Measurements from ENCODE around the gene BCAS3. TPM values are rescaled to one million over a fixed set of nuclear protein-coding genes. Genes with fewer than 3 reads are reported as not detected.

The BCAS3 gene
- total and polyA plus RNA-seq, 4 donors: 5.8 to 24.6 (median 10.1) TPM

DNA sequence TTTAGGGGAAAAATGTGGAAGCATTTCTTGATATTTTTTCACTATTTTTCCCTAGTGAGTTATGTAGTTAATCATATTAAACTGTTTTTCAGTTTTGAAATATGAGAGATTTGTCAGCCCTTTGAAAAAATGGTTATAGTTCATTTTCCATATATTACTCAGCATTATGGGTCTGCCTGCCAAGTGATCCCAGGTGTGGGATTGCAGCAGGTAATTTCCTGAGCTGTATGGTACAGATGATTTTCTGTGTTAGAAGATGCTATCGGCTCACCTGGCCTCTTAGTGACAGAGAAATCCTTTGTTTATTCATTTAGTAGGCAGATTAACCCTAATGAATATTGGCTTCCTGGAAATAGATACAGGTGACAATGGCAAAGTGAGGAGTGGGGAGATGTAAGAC is 446.9 kb downstream of the BCAS3 start:
- 95% methylated on average over 1 of the region's 1 CpG for WGBS
- DNase-seq (ENCODE audit: low spot score): no peak
- Histone ChIP-seq H3K27ac (ENCODE audit: low read depth in 1 of 2, low read length in 2 of 2) (no peak overlapping the region), H3K4me3 (ENCODE audit: low read depth in 1 of 3, low read length in 3 of 3) (no peak overlapping the region), H3K4me1 (ENCODE audit: control insufficient read depth in 4 of 4, insufficient read depth in 4 of 4, low read length in 3 of 4) (no peaks in the 10 kb centered on the region), H3K27me3 (ENCODE audit: control insufficient read depth in 4 of 4, insufficient read depth in 4 of 4, low read length in 3 of 4) (no peaks in the 10 kb centered on the region), H3K36me3 (ENCODE audit: control insufficient read depth in 4 of 4, insufficient read depth in 3 of 4, low read depth in 1 of 4, low read length in 3 of 4) (no peaks in the 10 kb centered on the region), H3K9me3 (ENCODE audit: control insufficient read depth in 4 of 4, low read length in 3 of 4) (no peaks in the 10 kb centered on the region), H3K9ac (ENCODE audit: low read depth in 1 of 2, low read length in 2 of 2) (no peak overlapping the region)
- TF ChIP-seq FOXA1 (IDR thresholded peaks at IDR 0.05) (no peak), GABPA (IDR thresholded peaks at IDR 0.05 in 1 of 2, conservative IDR thresholded peaks at IDR 0.05 in 1 of 2) (no peak), EGR1 (IDR thresholded peaks at IDR 0.05; ENCODE audit: low read depth in 2 of 2) (no peak), HNF4G (IDR thresholded peaks at IDR 0.05) (no peak), FOXA2 (IDR thresholded peaks at IDR 0.05) (no peak), RAD21 (IDR thresholded peaks at IDR 0.05) (no peak), JUND (IDR thresholded peaks at IDR 0.05) (no peak), HNF4A (conservative IDR thresholded peaks at IDR 0.05) (no peak), NR2F2 (IDR thresholded peaks at IDR 0.05) (no peak), RXRA (IDR thresholded peaks at IDR 0.05) (no peak), TAF1 (conservative IDR thresholded peaks at IDR 0.05) (no peak), SP1 (IDR thresholded peaks at IDR 0.05) (no peak)
- TF ChIP-seq, protein P1, sequence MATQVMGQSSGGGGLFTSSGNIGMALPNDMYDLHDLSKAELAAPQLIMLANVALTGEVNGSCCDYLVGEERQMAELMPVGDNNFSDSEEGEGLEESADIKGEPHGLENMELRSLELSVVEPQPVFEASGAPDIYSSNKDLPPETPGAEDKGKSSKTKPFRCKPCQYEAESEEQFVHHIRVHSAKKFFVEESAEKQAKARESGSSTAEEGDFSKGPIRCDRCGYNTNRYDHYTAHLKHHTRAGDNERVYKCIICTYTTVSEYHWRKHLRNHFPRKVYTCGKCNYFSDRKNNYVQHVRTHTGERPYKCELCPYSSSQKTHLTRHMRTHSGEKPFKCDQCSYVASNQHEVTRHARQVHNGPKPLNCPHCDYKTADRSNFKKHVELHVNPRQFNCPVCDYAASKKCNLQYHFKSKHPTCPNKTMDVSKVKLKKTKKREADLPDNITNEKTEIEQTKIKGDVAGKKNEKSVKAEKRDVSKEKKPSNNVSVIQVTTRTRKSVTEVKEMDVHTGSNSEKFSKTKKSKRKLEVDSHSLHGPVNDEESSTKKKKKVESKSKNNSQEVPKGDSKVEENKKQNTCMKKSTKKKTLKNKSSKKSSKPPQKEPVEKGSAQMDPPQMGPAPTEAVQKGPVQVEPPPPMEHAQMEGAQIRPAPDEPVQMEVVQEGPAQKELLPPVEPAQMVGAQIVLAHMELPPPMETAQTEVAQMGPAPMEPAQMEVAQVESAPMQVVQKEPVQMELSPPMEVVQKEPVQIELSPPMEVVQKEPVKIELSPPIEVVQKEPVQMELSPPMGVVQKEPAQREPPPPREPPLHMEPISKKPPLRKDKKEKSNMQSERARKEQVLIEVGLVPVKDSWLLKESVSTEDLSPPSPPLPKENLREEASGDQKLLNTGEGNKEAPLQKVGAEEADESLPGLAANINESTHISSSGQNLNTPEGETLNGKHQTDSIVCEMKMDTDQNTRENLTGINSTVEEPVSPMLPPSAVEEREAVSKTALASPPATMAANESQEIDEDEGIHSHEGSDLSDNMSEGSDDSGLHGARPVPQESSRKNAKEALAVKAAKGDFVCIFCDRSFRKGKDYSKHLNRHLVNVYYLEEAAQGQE (IDR thresholded peaks at IDR 0.05): no peak
- TF ChIP-seq, protein P2, sequence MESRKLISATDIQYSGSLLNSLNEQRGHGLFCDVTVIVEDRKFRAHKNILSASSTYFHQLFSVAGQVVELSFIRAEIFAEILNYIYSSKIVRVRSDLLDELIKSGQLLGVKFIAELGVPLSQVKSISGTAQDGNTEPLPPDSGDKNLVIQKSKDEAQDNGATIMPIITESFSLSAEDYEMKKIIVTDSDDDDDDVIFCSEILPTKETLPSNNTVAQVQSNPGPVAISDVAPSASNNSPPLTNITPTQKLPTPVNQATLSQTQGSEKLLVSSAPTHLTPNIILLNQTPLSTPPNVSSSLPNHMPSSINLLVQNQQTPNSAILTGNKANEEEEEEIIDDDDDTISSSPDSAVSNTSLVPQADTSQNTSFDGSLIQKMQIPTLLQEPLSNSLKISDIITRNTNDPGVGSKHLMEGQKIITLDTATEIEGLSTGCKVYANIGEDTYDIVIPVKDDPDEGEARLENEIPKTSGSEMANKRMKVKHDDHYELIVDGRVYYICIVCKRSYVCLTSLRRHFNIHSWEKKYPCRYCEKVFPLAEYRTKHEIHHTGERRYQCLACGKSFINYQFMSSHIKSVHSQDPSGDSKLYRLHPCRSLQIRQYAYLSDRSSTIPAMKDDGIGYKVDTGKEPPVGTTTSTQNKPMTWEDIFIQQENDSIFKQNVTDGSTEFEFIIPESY (IDR thresholded peaks at IDR 0.05): no peak
- TF ChIP-seq, protein P3, sequence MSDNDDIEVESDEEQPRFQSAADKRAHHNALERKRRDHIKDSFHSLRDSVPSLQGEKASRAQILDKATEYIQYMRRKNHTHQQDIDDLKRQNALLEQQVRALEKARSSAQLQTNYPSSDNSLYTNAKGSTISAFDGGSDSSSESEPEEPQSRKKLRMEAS (IDR thresholded peaks at IDR 0.05): no peak
- TF ChIP-seq, protein P4, sequence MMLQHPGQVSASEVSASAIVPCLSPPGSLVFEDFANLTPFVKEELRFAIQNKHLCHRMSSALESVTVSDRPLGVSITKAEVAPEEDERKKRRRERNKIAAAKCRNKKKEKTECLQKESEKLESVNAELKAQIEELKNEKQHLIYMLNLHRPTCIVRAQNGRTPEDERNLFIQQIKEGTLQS (IDR thresholded peaks at IDR 0.05): no peak
- TF ChIP-seq, protein P5, sequence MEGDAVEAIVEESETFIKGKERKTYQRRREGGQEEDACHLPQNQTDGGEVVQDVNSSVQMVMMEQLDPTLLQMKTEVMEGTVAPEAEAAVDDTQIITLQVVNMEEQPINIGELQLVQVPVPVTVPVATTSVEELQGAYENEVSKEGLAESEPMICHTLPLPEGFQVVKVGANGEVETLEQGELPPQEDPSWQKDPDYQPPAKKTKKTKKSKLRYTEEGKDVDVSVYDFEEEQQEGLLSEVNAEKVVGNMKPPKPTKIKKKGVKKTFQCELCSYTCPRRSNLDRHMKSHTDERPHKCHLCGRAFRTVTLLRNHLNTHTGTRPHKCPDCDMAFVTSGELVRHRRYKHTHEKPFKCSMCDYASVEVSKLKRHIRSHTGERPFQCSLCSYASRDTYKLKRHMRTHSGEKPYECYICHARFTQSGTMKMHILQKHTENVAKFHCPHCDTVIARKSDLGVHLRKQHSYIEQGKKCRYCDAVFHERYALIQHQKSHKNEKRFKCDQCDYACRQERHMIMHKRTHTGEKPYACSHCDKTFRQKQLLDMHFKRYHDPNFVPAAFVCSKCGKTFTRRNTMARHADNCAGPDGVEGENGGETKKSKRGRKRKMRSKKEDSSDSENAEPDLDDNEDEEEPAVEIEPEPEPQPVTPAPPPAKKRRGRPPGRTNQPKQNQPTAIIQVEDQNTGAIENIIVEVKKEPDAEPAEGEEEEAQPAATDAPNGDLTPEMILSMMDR (IDR thresholded peaks at IDR 0.05; ENCODE audit: low read depth, low read length, missing input control): no peak
